Neural progenitor cell (in vitro differentiated cells): ENCODE measurements around the gene SLC7A5.

Experiments
- EZH2 ChIP-seq: fragments of 200-600 bp; sonication (generic); IDR thresholded peaks from 2 replicates; pipeline ENCODE4 v1.6.1; 2017; ENCODE audit warnings: antibody characterized with exemption, mild to moderate bottlenecking, moderate library complexity
- EZH2phosphoT487 ChIP-seq: fragments of 200-600 bp; sonication (generic); IDR thresholded peaks from 2 replicates; pipeline ENCODE4 v1.6.1; 2017; ENCODE audit warnings: antibody characterized with exemption
- TF ChIP-seq, protein P1 (sequence below): fragments of 200-600 bp; sonication (generic); IDR thresholded peaks from 2 replicates; pipeline ENCODE4 v1.5.1; 2017; ENCODE audit warnings: antibody characterized with exemption, mild to moderate bottlenecking

DNA sequence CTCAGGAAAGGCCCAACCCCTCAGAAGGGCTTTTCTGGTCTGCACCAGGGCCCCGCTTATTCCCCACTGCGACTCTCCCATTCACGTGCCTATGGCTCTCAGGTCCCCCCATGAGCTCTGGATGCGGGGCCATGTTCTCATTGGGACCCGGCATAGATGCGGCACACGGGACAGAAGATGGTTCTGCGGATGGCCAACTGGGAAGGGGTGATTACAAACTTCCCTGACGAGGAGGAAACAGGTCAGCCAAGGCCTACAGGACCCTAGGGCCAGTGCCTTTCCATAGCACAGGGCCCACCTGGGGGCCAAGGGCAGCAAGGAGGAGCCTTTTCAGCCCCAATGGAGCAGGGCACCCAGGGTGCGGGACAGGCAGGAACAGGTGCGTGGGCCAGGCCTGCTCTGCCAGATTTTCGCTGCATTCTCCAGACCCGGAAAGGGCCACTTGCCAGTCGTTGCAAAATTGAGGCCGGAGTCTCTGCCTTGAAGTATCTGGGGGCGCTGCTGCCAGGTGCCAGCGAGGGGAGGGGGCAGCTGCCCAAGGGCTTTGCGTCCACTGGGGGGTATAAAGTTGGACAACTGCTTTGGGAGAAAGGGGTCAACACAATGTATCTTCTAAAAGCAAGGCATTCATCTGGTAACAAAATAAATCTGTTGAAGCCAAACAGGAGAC lies 20.5 kb downstream of the SLC7A5 start:
- TF ChIP-seq, protein P1, sequence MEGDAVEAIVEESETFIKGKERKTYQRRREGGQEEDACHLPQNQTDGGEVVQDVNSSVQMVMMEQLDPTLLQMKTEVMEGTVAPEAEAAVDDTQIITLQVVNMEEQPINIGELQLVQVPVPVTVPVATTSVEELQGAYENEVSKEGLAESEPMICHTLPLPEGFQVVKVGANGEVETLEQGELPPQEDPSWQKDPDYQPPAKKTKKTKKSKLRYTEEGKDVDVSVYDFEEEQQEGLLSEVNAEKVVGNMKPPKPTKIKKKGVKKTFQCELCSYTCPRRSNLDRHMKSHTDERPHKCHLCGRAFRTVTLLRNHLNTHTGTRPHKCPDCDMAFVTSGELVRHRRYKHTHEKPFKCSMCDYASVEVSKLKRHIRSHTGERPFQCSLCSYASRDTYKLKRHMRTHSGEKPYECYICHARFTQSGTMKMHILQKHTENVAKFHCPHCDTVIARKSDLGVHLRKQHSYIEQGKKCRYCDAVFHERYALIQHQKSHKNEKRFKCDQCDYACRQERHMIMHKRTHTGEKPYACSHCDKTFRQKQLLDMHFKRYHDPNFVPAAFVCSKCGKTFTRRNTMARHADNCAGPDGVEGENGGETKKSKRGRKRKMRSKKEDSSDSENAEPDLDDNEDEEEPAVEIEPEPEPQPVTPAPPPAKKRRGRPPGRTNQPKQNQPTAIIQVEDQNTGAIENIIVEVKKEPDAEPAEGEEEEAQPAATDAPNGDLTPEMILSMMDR: no peak
- no peak for TF ChIP-seq EZH2phosphoT487
- no peak for TF ChIP-seq EZH2
